GM21367 (cell line): ENCODE measurements around the gene RNF182.
"Not testable (repeated sequence)": the region's sequence is repeated elsewhere in the genome, so short reads cannot be mapped to it uniquely, and the experiment has no call there.

ENCODE experiments used
- ATAC-seq: cut with Tn5 transposase; IDR thresholded peaks from one replicate; pipeline ENCODE4 v1.9.1; 2021; ENCODE audit not compliant: unreplicated experiment

Gene RNF182

DNA sequence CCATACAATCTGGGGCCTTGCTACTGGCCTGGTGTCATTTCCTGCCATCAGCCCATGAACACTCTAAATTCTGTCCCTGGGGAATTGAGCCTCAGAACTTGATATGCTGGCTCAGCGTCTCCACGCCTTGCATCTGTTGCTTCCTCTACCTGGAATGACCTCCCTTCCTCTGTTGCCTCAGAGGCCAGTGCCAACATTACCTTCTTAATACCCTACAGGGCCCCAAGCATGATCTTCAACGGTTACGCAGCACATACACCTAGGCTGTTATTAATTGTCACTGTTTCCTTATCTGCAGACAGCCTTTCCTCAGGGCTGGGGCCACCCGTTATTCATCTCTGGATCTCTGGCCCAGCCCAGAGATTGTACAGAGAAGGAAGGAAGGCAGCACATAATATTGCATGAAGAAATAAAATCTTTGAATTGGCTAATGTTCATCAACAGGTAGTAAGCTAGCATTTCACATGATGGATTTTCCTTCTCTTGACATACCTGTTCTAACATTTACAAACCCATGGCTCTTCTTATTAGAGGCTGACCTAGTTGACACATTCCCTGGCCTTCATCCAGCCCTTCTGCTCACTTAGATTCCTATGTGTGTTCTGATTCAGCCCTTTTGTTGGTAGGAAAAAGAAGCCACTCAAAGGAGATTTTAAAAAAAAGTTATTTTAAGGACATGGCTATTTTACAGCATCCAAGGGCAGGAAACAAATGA lies 8.4 kb upstream of the RNF182 start:
- ATAC-seq, result no peak

DNA sequence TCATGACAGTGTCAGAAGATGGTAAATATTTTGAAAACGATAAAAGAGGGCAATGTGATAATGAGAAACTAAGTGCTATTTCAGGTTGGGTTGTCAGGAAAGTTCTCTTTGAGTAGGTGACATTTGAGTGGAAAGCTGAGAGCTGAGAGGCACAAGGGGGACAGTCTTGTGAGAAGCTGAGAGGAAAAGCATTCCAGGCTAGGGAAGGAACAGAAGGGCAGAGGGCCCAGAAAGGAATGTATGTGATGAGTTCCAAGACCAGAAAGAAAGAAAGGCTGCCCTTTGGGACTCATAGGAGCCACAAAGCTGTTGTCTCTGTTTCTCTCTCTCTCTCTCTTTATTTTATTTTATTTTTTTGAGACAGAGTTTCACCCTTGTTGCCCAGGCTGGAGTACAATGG lies 7.6 kb upstream of the RNF182 start:
- no peak for ATAC-seq

DNA sequence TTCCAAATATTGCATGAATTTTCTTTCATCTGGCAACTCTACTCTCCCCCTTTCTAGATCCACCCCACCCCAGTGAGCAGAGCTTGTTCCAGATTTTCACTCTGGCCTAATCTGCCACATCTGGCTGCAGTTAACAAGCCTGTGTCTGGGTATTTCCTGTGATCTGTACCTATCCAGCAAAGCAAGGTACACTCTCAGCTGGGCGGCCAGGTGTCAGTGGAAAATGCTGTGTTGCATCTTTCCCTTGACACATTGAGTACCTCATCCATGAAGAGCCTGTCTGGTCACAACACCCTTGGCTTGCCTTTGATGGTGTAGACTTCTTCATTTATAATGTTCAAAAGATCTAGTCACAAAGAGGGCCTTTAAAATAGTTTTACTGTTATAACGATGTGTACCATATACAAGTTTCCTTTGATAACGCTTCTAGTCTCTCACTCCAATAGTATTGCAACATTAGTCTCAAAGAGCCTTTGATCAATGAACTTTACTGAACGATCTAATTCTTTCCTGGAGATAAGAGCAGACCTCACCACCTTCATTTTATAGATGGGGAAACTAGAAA lies 6.0 kb upstream of the RNF182 start:
- no peak for ATAC-seq

DNA sequence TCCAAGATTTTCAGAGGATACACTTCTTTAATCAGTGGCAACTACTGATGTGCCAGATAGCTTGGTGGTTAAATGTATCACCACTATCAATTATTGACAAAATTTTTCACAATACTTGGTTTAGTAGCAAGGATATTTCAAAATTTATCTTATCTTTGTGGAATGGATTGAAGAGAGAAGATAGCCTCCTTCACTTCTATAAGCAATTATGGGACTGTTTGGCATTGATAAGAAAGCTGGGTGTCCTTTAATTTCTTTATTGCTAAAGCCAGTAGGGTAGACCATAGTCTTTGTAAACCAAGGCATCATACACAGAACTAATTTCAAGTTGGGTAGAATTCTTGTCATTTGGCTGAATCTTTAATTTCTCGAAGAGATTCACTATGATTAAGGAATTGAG lies 4.9 kb upstream of the RNF182 start:
- ATAC-seq, result no peak

DNA sequence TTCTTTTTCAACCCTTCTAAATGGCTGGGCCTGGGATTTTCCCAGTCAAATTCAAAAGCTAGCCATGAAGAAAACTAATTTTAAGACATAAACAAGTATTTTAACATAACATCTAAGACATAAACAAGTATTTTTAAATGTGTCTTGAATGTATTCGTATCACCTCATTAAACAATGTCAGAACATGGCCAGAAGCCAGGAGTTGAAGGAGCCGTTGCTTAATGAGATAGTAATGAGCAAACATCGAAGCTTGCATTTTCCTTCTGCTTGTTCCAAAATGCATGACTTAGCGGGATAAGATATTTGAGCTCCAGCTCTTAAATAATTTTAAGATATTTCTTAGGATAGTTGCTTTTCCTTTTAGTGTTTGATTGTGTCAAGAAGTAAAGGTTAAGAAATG lies 4.2 kb upstream of the RNF182 start:
- ATAC-seq, result no peak

DNA sequence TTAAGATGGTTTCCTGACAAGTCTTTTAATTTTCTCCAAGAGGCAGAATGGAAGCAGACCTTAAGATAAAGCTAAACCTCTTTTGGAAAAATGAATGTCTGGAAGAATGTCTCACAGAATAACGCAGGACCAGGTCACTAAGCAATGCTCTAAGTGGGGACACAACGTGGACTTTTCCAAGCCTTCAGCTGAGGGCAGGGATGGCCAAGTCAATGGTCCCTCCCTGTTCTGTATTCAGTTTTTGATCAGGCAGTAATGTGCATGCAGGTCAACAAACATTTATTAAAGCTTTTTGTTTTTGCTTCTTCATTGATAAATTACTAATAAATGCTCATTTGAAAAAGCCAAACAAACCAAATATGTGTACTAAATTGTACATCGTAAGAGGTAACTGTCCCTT lies 2.0 kb upstream of the RNF182 start:
- no peak for ATAC-seq

DNA sequence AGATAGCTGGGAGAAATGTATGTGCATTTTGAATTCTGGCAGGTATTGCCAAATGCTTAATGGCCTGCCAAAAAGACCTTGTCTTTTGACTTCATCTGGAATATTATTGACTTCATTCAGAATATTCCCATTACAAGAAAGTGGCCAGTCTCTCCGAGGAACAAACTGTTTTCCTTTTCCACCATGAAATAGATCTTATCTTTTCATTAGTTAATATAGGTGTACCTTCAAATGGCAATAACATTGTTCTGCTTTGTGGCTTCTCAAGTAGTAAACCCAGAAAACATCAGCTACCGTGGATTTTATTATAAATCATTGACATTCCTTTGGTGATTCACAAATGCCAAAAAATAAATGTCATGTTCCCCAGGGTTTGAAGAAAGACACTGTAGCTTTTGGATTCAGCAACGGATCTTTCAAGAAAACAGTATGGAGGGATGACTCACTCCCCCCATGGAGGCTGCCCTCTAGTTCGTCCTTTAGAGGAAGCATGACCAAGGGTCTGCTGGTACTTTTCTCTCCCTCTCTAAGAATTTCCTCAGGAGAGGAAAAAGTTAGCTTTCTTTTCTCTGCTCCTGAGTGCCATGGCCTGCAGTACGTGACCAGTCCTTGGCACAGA lies 1.1 kb upstream of the RNF182 start:
- no peak for ATAC-seq

DNA sequence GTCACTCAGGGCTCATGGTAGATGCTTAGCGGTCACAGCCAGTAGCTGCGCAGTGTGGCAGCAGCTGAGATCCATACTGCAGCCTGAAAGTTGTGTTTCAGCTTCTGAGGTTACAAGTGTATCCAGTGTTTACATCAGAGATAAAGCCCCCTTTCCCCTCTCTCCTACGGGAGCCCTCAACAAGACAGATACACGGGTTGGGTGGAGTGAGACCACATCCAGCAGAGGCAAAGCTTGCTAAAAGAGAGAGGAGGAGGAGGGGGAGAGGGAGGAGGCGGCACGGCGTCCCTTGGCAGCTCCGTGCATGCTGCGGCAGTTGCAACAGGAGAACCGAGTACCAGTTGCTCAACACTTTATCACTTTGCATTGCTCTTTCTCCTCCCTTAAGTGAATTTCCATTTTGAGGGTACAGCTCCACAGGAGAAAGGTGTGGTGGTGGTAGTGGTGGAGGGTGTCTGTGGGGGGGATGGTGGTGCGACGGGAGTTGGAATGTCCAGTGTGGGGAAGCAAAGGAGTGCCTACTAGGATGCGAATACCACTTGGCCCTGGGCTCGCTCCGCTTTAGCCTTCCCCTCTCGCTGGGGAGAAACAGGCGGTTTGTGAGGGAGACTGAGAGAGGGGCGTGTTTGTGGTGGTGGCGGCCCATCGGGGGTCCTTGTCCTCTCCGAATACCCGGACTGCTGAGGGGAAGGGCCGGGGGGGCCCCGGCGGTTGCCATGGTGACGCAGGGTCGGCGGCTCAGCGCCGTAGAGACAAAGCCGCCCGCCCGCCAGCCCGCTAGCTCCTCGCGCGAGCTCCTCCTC lies 405 bp upstream of the RNF182 start:
- no peak for ATAC-seq

DNA sequence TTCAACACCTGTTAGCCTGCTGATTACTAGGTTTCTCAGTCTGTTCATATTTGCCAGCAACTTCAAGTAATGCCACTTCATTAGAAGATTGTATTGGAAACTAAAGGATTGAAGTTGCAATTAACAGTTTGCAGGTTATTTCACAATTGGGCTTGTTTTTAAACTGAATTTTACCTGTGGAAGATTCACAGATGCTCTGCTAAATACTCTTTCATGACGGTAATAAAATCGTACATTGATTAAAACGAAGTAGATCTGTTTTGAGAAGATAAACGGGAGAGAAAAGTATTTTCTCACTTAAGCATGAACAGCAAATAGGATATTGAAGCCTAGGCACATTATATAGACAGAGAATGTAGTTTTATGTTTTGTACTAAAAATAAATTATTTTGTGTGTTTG lies 1.6 kb downstream of the RNF182 start:
- no peak for ATAC-seq

DNA sequence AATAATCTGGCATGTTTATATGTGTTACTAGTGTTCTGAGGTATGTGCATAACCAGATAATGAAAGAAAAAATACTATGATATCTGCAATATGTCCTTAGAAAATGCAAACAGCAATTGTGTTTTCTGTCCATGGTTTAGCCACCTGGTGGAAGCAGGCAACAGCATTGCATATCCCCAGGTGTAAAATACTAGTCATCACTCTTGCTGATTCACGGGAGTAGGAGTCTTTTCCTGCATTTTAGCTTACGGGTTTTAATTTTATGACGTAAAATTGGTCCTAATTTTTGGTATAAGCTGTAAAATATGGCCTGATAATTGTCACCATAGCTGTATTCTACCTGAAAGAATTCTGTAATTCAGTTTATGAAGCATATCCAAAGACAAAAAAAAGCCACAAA lies 2.5 kb downstream of the RNF182 start:
- no peak for ATAC-seq

DNA sequence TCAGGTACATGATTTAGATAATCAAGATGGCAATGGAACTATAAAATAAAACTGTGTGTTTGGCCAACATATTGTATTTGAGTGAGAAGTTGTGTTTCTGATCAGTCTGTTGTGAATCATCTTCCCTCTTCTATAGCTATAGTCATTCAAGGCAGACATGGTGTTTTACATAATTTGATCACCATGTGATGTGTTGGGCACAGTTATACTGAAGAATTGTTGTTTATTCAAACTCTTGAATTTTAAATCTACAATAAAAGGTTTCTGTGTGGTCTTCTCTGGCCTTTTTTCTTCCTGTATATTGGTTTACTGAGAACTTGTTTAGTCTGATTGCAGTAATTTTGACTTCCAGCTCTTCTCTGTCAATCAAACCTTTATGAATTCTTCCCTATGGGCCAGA lies 4.4 kb downstream of the RNF182 start:
- ATAC-seq, result no peak

DNA sequence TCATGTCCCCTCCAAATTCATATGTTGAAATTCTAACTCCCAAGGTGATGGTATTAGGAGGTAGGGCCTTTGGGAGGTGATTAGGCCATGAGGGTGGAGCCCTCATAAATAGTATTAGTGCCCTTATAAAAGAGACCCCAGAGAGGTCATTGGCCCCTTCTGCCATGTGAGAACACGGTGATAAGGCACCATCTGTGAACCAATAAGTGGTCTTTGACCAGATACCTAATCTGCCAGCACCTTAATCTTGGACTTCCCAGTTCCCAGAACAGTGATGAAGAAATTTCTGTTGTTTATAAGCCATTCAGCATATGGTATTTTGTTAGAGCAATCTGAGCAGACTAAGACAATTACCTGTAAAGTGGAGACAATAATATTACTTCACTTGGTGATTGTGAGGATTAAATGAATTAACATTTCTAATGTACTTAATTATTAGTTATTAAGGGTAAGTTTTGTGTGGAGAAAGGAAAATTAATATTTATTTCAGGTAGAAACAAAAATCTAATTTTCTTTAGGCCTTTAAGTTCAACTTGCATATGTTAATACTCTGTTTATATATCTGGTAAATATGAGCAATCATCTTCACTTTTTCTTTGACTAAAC lies 7.1 kb downstream of the RNF182 start:
- no peak for ATAC-seq

DNA sequence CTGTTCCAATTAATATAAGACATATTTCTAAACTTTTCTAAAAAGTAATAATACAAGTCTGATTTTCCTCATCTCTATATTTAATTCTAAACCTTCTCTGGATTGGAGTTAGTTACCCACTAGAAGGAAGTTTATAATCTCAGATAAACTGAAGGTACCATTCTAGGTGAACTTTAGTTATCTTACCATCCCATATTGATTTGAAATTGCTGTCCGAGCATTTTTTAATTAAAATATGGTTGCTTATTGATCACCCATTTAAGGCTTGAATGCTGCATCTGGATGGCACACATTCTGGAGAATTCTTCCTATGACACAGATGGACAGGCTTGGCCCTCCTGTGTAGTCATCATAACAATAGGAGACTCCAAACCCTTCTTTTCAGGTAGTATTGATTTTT lies 8.0 kb downstream of the RNF182 start:
- ATAC-seq, result no peak

DNA sequence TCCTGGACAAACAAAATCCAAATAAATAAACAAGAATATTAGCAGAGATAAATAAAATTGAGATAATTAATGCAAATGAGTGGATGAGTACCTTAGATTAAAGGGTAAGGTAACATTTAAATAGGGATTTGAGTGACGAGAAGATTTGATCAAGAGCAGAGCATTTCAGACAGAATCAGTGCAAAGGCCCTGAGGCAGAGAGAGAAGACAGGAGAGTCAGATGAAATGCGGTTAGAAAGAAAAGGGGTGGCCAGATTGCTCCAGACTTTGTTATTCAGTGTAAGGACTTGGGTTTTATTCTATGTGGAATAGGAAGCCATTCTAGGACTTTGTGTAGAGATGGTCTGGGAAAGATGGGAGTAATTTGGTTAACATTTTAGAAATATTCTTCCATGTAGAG lies 10.0 kb downstream of the RNF182 start:
- ATAC-seq, result no peak

DNA sequence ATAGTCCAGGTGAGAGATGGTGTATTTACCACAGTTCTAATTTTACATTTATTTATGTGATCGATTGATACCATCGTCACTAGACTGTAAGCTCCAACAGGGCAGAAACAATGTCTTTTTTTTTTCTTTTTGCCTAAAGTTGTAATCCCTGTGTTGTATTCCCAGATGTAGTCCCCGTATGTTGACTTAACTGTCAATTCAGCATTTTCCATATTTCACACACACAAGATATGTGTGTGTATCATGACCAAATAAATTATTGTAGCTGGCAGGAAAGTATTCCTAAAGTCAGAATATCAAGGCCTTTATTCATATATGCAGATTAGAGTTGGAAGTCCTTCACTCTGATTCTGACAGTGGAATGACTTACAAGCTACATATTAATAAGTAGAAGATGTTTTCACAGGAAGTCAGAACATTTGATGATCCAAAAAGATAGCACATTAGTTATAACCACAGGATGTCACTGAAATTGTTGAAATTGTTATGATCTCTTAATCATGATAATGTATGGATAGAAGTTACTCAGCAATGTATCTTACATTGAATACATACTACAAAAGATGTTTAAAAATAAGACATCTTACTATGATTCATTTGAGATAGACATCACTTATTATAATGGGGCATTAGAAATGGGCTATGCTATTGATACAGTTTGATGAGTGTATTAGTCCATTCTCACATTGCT lies 10.6 kb downstream of the RNF182 start:
- no peak for ATAC-seq

DNA sequence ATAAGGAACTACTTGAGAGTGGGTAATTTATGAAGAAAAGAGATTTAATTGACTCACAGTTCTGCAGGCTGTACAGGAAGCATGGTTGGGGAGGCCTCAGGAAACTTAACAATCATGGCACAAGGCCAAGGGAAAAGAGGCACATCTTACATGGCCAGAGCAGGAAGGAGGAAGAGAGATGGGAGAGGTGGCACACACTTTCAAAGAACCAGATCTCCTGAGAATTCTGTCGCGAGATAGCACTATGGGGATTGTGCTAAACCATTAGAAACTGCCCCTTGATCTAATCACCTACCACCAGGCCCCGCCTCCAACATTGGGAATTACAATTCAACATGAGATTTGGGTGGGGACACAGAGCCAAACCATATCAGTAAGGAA lies 11.1 kb downstream of the RNF182 start:
- not testable (repeated sequence) for ATAC-seq

DNA sequence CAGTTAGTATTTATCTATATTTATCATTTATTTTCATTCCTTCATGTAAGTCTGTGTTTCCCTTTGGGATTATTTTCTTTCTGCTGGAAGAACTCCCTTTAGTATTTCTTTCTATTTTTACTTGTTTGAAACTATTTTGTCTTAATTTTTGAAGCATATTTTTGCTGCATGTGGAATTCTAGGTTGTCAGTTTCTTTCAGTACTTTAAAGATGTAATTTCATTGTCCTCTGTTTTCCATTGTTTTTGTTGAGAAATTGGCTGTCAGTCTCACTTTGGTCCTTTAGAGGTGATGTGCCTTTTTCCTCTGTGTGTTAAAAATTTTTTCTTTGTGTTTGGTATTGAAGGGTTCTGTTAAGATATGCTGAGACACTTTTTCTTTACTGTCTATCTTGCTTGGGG lies 17.1 kb downstream of the RNF182 start:
- ATAC-seq, result no peak

DNA sequence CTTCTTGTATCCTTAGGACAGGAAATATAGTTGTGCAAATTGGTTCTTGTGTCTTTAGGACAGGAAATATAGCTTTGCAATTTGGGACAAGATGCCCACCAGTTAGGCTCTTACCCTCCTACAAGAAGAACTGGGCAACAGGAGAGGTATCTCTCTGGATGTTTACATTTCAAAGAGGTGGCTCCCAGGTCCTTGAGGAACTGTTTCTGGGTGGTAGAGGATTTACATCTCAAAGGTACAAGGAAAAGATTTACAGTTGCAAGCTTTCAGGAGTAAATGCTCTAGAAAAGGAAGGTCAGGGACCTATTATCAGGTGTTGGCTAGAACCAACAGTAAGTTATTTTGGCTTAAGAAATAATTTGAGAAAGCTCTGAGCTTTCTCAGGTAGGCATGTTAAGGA lies 19.2 kb downstream of the RNF182 start:
- ATAC-seq, result no peak

DNA sequence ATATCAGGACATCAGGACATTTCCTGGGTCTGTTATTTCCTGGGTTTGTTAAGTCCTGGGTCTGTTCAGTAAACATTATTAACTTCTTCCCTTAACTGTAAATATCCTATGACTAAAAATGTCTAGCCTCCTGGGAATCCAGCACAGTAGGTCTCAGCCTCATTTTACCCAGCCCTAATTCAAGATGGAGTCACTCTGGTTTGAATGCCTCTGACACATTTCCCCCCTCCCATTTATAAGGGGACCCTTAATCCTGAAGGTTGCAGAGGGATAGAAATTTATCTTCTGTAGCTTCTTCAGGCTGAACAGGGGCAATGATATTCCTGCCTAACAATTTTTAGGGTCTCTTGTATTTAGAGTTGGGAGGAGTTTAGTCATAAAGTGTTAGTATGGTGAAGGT lies 21.8 kb downstream of the RNF182 start:
- no peak for ATAC-seq

DNA sequence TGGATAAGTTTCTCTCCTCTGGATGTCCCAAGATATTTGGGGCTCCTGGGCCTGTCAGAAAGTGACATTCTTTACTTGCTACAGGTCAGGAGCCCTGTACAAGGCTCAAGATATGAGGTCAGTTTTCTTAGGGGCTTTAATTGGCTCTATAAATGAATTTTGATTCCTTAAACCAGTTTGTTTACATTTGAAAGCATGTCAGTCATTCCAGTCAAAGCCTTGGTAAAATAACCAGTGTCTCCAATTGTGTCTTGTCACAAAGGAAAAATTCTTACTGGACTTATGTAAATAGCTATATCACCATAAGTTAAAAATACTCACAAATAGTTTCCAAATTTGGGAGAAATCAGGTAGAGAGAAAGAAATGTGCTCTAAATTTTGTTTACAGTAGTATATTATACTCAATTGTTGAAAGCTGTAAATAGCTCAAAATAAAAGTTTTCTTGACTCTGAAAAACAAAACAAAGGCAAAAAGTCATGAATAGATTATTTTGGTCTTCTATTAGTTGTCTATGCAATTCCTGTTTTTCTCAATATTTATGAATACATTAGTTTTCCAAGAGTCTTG lies 22.9 kb downstream of the RNF182 start:
- no peak for ATAC-seq

DNA sequence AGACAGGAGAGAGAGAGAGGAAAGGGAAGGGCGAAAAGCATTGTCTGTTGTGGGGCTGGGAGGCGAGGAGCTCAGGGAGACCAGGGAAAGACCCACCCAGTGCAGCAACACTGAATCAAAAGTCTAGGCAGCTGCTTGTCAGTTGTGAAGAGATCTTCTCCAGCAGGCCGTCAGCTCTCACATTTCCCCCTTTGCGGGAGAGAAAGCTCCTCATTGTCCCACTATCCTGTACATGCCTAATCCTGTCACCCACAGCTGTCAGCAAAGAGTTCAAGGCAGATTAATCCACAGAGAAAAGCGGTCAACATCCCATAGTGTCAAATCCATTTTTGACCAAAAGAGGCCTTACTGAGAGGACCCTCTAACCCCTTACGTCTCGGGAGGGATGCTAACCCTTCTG lies 27.3 kb downstream of the RNF182 start:
- no peak for ATAC-seq
